ACC112 (cell line): ENCODE data around the gene BTF3.
"Not testable (repeated sequence)": the region's sequence is repeated elsewhere in the genome, so short reads cannot be mapped to it uniquely, and the experiment has no call there.

Experiments
- H2AFZ ChIP-seq: fragments of 200-600 bp; sonication (generic); one replicate; pipeline ENCODE4 v1.6.0; 2017; ENCODE audit warnings: antibody characterized with exemption, low read length; ENCODE audit not compliant: unreplicated experiment
- H3K27ac ChIP-seq: fragments of 200-600 bp; sonication (generic); 2 replicates; pipeline ENCODE4 v1.5.1; 2014; ENCODE audit warnings: low read depth, mild to moderate bottlenecking, antibody characterized with exemption, low read length, moderate library complexity
- H3K27me3 ChIP-seq: fragments of 200-600 bp; sonication (generic); 2 replicates; pipeline ENCODE4 v1.6.1; 2014; ENCODE audit warnings: mild to moderate bottlenecking, antibody characterized with exemption, low read length, moderate library complexity, mixed read lengths; ENCODE audit not compliant: insufficient read depth
- H3K36me3 ChIP-seq: fragments of 200-600 bp; sonication (generic); 2 replicates; pipeline ENCODE4 v1.6.1; 2016; ENCODE audit warnings: mild to moderate bottlenecking, antibody characterized with exemption, low read length, moderate library complexity, mixed read lengths; ENCODE audit not compliant: insufficient read depth
- H3K4me1 ChIP-seq: fragments of 200-600 bp; sonication (generic); one replicate; pipeline ENCODE4 v1.6.1; 2016; ENCODE audit warnings: low read length, mixed read lengths; ENCODE audit not compliant: insufficient read depth, unreplicated experiment, control insufficient read depth
- H3K4me3 ChIP-seq: fragments of 200-600 bp; sonication (generic); 2 replicates; pipeline ENCODE4 v1.5.1; 2014; ENCODE audit warnings: mild to moderate bottlenecking, low read depth, low read length
- H3K79me2 ChIP-seq: fragments of 200-600 bp; sonication (generic); one replicate; pipeline ENCODE4 v1.6.0; 2016; ENCODE audit warnings: low read length; ENCODE audit not compliant: control insufficient read depth, unreplicated experiment, insufficient read depth

BTF3 gene

DNA sequence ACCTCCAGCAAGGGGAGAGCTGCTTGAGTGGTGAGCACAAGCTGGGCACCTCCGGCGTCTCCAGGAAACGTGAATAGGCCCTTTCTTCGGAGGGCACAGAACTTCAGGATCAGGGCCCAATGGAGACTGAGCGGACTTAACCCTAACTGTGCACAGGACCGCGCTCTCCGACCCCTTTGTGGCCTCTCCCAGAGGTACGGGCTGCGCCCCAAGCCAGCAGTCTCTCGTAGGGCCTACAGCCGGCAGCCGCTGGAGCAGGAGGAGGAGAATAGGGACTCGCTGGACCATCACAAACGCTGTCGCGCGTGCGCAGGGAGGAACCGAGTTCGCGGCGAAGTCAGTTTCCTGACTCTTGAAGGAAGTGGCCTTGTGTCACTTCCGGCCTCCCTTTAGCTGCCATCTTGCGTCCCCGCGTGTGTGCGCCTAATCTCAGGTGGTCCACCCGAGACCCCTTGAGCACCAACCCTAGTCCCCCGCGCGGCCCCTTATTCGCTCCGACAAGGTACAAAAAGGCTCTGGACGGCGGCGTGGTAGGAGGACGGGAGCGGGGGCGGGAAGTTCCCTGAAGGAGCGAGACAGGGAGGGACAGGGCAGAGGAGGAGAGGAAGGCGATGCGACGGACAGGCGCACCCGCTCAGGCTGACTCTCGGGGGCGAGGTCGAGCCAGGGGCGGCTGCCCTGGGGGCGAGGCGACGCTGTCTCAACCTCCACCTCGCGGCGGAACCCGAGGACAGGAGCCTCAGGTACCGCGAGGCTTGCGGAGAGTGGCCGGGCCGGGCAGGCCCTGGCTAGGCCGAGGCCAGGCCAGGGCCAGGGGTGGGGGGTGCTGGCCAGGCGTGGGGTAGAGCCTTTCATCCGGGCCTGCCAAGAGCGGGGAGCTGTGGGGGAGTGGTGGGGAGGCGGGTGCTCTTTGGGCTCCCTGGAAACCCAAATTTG, at the start of gene BTF3:
BTF3 (plus strand) TSS at position 386 of the 936 bp plus-strand sequence; CDS start at position 612, 226 bp downstream.
- Histone ChIP-seq H3K36me3 (peaks cover 31% of the 10 kb centered on the region), H3K79me2 (peaks cover 53% of the 10 kb centered on the region), H3K4me3 (peak within 1 kb of the TSS; percentile 91), H2AFZ (peak within 1 kb of the TSS; percentile 58), H3K4me1 (peaks cover 29% of the 10 kb centered on the region), H3K27ac (peak within 1 kb of the TSS; percentile 86), H3K27me3 (no peaks in the 10 kb centered on the region)

- H2AFZ ChIP-seq = peak within 1 kb of the TSS; percentile 86
- peaks cover 34% of the 10 kb centered on the region for H3K27me3 ChIP-seq
- H3K4me3 ChIP-seq = peak within 1 kb of the TSS; percentile 92
- H3K4me1 ChIP-seq = peaks cover 12% of the 10 kb centered on the region
- peak within 1 kb of the TSS; percentile 55 for H3K27ac ChIP-seq
- peaks cover 32% of the 10 kb centered on the region for H3K79me2 ChIP-seq
- H3K36me3 ChIP-seq = peaks cover 9% of the 10 kb centered on the region; the same call in 1 of the 2 replicates
These were observed 49.6 kb upstream of the BTF3 start, which contains the start of gene FOXD1 for GRCh38 chr5:73448463-73449136. FOXD1 (minus strand) TSS chr5:73448777; CDS start chr5:73448362, 415 bp downstream.

GRCh38 chr5:73450137-73450536, 48.1 kb upstream of the BTF3 start:
- H3K79me2 ChIP-seq = peaks cover 22% of the 10 kb centered on the region
- peaks cover under 1% of the 10 kb centered on the region; the same call in 1 of the 2 replicates for H3K36me3 ChIP-seq
- peaks cover 34% of the 10 kb centered on the region for H3K27me3 ChIP-seq
- peaks cover 12% of the 10 kb centered on the region for H3K4me1 ChIP-seq
- no peak overlapping the region for H2AFZ ChIP-seq
- H3K27ac ChIP-seq = no peak overlapping the region
- H3K4me3 ChIP-seq = no peak overlapping the region

DNA sequence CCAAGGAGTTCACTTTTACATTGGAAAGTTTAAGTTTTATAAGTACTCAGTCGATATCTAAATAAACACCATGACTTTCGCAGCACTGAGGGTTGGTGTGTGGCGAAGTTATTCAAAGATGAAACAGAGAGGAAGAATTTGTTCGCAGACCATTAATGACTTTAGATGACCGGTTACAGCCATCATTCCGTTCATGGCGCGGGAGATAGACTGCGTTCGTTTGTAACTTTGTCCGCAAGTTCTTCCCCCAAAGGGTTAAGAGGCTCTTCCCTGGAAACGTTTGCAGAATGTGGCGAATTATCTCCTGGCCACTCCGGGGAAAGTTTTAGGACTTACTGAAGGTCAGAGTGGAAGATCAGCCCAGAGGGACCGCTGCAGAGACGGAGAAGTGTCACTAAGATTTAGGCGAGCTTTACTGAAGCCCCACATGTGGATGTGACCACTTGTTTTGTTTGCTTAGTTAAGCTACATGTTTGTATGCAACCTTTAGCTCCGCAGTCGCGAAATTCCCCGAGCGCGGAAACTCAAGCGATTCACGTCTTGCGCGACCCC, 47.5 kb upstream of the BTF3 start:
- Histone ChIP-seq H3K4me1 (peaks cover 12% of the 10 kb centered on the region), H3K36me3 (no peaks in the 10 kb centered on the region), H3K4me3 (peak overlapping the region; percentile 71), H3K79me2 (peaks cover 16% of the 10 kb centered on the region), H3K27me3 (peaks cover 34% of the 10 kb centered on the region), H2AFZ (no peak overlapping the region), H3K27ac (no peak overlapping the region)

- Histone ChIP-seq H2AFZ (peak overlapping the region; percentile 78), H3K27ac (no peak overlapping the region), H3K4me3 (peak overlapping the region; percentile 71), H3K79me2 (peaks cover 9% of the 10 kb centered on the region), H3K4me1 (peaks cover 12% of the 10 kb centered on the region), H3K27me3 (peaks cover 34% of the 10 kb centered on the region), H3K36me3 (no peaks in the 10 kb centered on the region)
These were observed 46.8 kb upstream of the BTF3 start for GRCh38 chr5:73451224-73452130.

DNA sequence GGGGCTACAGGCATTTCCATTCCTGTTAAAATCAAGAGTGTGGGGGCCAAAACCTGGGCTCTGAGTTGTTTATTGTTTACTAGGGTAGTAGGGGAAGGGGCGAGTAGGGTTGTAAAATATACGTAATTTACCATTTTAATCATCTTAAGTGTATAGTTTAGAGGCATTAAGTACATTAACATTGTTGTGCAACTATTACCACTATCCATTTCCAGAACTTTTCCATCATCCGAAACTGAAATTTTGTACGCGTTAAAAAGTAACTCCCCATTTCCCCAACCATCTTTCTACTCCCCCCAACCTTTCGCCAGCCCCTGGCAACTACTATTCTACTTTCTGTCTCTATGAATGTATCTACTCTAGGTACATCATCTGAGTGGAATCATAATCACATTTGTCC, 46.0 kb upstream of the BTF3 start:
- no peaks in the 10 kb centered on the region for H3K36me3 ChIP-seq
- peaks cover 12% of the 10 kb centered on the region for H3K4me1 ChIP-seq
- H3K27me3 ChIP-seq = peaks cover 34% of the 10 kb centered on the region
- H3K4me3 ChIP-seq = no peak overlapping the region
- H3K27ac ChIP-seq = no peak overlapping the region
- H3K79me2 ChIP-seq = peaks cover 4% of the 10 kb centered on the region
- no peak overlapping the region for H2AFZ ChIP-seq

DNA sequence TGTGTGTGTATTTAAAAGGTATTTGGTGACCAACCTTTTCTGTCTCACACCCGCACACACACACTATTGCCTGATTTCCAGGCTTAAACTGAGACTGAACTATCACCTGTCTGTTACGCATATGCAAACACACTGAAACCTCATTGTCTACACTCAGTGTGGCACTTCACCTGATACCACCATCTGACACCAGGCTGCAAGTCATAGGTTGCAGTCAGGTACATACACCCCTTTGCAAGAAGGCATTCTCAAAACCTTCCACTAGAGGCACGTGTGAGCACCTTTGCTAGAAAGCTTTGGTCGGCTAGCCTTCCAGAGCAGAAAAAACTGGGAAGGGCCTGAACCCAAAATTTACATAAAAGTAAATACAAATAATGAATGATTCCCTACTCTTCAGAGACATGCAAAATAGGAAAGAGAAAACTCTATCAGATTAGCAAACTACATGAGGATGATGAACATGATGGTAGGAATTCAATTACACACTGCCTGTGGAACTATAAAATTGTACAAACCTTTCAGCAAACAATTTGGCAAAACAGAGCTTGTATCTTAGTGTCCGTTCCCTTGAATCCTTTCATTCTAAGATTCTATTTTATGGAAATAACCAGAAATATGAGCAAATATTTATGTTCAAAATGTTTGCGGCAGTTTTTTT, 43.7 kb upstream of the BTF3 start:
- no peaks in the 10 kb centered on the region for H3K79me2 ChIP-seq
- H3K27me3 ChIP-seq = peaks cover 34% of the 10 kb centered on the region
- no peak overlapping the region for H3K4me3 ChIP-seq
- H2AFZ ChIP-seq = no peak overlapping the region
- no peaks in the 10 kb centered on the region for H3K36me3 ChIP-seq
- no peak overlapping the region for H3K27ac ChIP-seq
- H3K4me1 ChIP-seq = peaks cover 7% of the 10 kb centered on the region

DNA sequence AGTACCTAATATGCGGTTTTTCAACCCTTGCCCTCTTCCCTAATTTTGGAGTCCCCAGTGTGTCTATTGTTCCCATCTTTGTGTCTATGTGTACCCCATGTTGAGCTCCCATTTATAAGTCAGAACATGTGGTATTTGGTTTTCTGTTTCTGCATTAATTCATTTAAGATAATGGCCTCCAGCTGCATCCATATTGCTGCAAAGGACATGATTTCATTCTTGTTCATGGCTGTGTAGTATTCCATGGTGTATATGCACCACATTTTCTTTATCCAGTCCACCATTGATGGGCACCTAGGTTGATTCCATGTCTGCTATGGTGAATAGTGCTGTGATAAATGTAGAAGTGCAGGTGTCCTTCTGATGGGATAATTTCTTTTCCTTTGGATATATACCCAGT, 41.8 kb upstream of the BTF3 start:
- not testable (repeated sequence) for H3K4me1 ChIP-seq, H3K27ac ChIP-seq, H3K4me3 ChIP-seq, H3K79me2 ChIP-seq, H3K36me3 ChIP-seq, H2AFZ ChIP-seq
- peaks cover 22% of the 10 kb centered on the region for H3K27me3 ChIP-seq

DNA sequence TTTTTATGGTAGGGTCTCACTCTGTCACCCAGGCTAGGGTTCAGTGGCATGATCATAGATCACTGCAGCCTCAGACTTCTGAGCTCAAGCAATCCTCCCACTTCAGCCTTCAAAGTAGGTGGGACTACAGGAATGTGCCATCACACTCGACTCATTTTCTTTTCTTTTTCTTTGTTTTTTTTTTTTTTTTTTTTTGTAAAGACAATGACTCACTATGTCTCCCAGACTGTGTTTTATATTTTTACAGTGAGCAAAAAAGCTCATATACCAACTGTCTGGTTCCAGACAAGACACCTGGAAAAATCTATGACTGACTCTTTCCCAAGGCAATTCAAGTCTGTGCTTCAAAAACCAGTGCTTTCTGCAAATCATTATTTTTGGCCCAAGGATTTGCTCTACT, 38.9 kb upstream of the BTF3 start:
- no peaks in the 10 kb centered on the region for H3K4me1 ChIP-seq
- no peak overlapping the region for H3K27ac ChIP-seq
- no peak overlapping the region for H3K4me3 ChIP-seq
- no peaks in the 10 kb centered on the region for H3K27me3 ChIP-seq
- no peaks in the 10 kb centered on the region for H3K79me2 ChIP-seq
- no peak overlapping the region for H2AFZ ChIP-seq
- no peaks in the 10 kb centered on the region for H3K36me3 ChIP-seq
